DOHH2 (cell line): ENCODE data around the gene MYBPC1.

Source experiments
- H3F3A ChIP-seq: fragments of 200-600 bp; sonication (generic), shearing (Covaris generic); 2 replicates; pipeline ENCODE4 v1.6.0; 2016; ENCODE audit warnings: antibody characterized with exemption, mild to moderate bottlenecking; ENCODE audit not compliant: control insufficient read depth, insufficient read depth
- H3K27ac ChIP-seq: fragments of 200-600 bp; sonication (generic); 2 replicates; pipeline ENCODE4 v1.5.1; 2014; ENCODE audit warnings: low read depth, mild to moderate bottlenecking, low read length, moderate library complexity
- H3K27me3 ChIP-seq: fragments of 200-600 bp; sonication (generic); 2 replicates; pipeline ENCODE4 v1.6.1; 2014; ENCODE audit warnings: mild to moderate bottlenecking, low read length, mixed read lengths; ENCODE audit not compliant: control insufficient read depth
- H3K36me3 ChIP-seq: fragments of 200-600 bp; sonication (generic); 2 replicates; pipeline ENCODE4 v1.6.1; 2014; ENCODE audit warnings: mild to moderate bottlenecking, low read length, moderate library complexity, mixed read lengths; ENCODE audit not compliant: control insufficient read depth
- H3K4me1 ChIP-seq: fragments of 200-600 bp; sonication (generic); 2 replicates; pipeline ENCODE4 v1.6.1; 2014; ENCODE audit warnings: mild to moderate bottlenecking, low read length, mixed read lengths; ENCODE audit not compliant: control insufficient read depth
- H3K4me2 ChIP-seq: fragments of 200-600 bp; sonication (generic); 2 replicates; pipeline ENCODE4 v1.6.0; 2014; ENCODE audit warnings: mild to moderate bottlenecking, low read length, moderate library complexity
- H3K4me3 ChIP-seq: fragments of 200-600 bp; sonication (generic); 2 replicates; pipeline ENCODE4 v1.5.1; 2014; ENCODE audit warnings: mild to moderate bottlenecking, low read length, mixed read lengths
- H3K79me2 ChIP-seq: fragments of 200-600 bp; sonication (generic); 2 replicates; pipeline ENCODE4 v1.6.1; 2014; ENCODE audit warnings: mild to moderate bottlenecking, low read length, mixed read lengths; ENCODE audit not compliant: control insufficient read depth
- H3K9me2 ChIP-seq: fragments of 200-600 bp; sonication (generic); replicated peaks from 2 replicates; pipeline ENCODE4 v1.6.1; 2014; ENCODE audit warnings: mild to moderate bottlenecking, low read length, mixed read lengths; ENCODE audit not compliant: control insufficient read depth
- H3K9me3 ChIP-seq: fragments of 200-600 bp; sonication (generic); 2 replicates; pipeline ENCODE4 v1.6.1; 2014; ENCODE audit warnings: antibody characterized with exemption, low read length, mixed read lengths; ENCODE audit not compliant: control insufficient read depth, insufficient read depth
- H4K20me1 ChIP-seq: fragments of 200-600 bp; sonication (generic); 2 replicates; pipeline ENCODE4 v1.6.0; 2014; ENCODE audit warnings: low read depth, mild to moderate bottlenecking, antibody characterized with exemption, low read length, moderate library complexity; ENCODE audit not compliant: control insufficient read depth, insufficient read depth
- CTCF ChIP-seq: fragments of 200-600 bp; sonication (generic); IDR thresholded peaks from one replicate; pipeline ENCODE4 v1.5.1; 2014; ENCODE audit warnings: antibody characterized with exemption, mild to moderate bottlenecking, low read depth, low read length; ENCODE audit not compliant: poor library complexity, severe bottlenecking
- EZH2phosphoT487 ChIP-seq: fragments of 200-600 bp; sonication (generic); IDR thresholded peaks from 2 replicates; pipeline ENCODE4 v1.6.1; 2017; ENCODE audit warnings: borderline replicate concordance, mild to moderate bottlenecking, antibody characterized with exemption, low read length, moderate library complexity, mixed read lengths

MYBPC1 gene

GRCh38 chr12:101598483-101598882, 3.7 kb downstream of the MYBPC1 start:
- Histone ChIP-seq H3K36me3 (no peaks in the 10 kb centered on the region), H3K79me2 (no peaks in the 10 kb centered on the region), H3K27ac (no peak overlapping the region), H3K27me3 (peaks cover 4% of the 10 kb centered on the region; the same call in 1 of the 2 replicates), H3K4me3 (no peak overlapping the region), H3K4me2 (no peak overlapping the region), H3F3A (no peaks in the 10 kb centered on the region), H3K9me2 (no peaks in the 10 kb centered on the region), H3K9me3 (no peaks in the 10 kb centered on the region), H3K4me1 (no peaks in the 10 kb centered on the region), H4K20me1 (no peaks in the 10 kb centered on the region)
- no peak for TF ChIP-seq CTCF
- TF ChIP-seq EZH2phosphoT487, result no peak

GRCh38 chr12:101599311-101599710, 4.5 kb downstream of the MYBPC1 start:
- H3K79me2 ChIP-seq, result no peaks in the 10 kb centered on the region
- H3K36me3 ChIP-seq, result no peaks in the 10 kb centered on the region
- H3F3A ChIP-seq, result no peaks in the 10 kb centered on the region
- H3K27ac ChIP-seq, result no peak overlapping the region
- no peaks in the 10 kb centered on the region for H4K20me1 ChIP-seq
- no peaks in the 10 kb centered on the region for H3K9me3 ChIP-seq
- peaks cover 4% of the 10 kb centered on the region; the same call in 1 of the 2 replicates for H3K27me3 ChIP-seq
- H3K4me3 ChIP-seq, result no peak overlapping the region
- no peaks in the 10 kb centered on the region for H3K9me2 ChIP-seq
- no peak overlapping the region for H3K4me2 ChIP-seq
- H3K4me1 ChIP-seq, result no peaks in the 10 kb centered on the region
- TF ChIP-seq CTCF (no peak), EZH2phosphoT487 (no peak)

- no peaks in the 10 kb centered on the region for H3K79me2 ChIP-seq
- H3K4me3 ChIP-seq, result no peak overlapping the region
- no peaks in the 10 kb centered on the region for H3K9me3 ChIP-seq
- no peaks in the 10 kb centered on the region for H3K9me2 ChIP-seq
- H3K4me2 ChIP-seq, result no peak overlapping the region
- peaks cover 2% of the 10 kb centered on the region; the same call in 1 of the 2 replicates for H3K27me3 ChIP-seq
- no peaks in the 10 kb centered on the region for H3K4me1 ChIP-seq
- TF ChIP-seq CTCF (no peak), EZH2phosphoT487 (no peak)
- H3K36me3 ChIP-seq, result no peaks in the 10 kb centered on the region
- no peak overlapping the region for H3K27ac ChIP-seq
- H3F3A ChIP-seq, result no peaks in the 10 kb centered on the region
- no peaks in the 10 kb centered on the region for H4K20me1 ChIP-seq
Observed at GRCh38 chr12:101599771-101600484, 5.2 kb downstream of the MYBPC1 start.
